Astrocyte of the cerebellum (primary cell): ENCODE results near the gene OSBPL9.
"Not testable (repeated sequence)": the region's sequence is repeated elsewhere in the genome, so short reads cannot be mapped to it uniquely, and the experiment has no call there.

Experiments used
- DNase-seq: peaks from one replicate; pipeline ENCODE4 v3.0.0-alpha.2; 2011; ENCODE audit warnings: low read depth
- H3K4me3 ChIP-seq: 2 replicates; pipeline ENCODE4 v1.5.1; 2011; ENCODE audit warnings: mild to moderate bottlenecking, low read depth, low read length, moderate library complexity
- in situ Hi-C: cut with HindIII; loops from 2 replicates; pipeline ENCODE4 v1.10.0; 2017; ENCODE audit warnings: low sequenced_read_pairs
- TF ChIP-seq, protein P1 (sequence below): IDR thresholded peaks from 2 replicates; pipeline ENCODE4 v1.5.1; 2012; ENCODE audit warnings: low read length, low read depth, moderate library complexity, mild to moderate bottlenecking; ENCODE audit errors: missing control alignments

OSBPL9 gene

DNA sequence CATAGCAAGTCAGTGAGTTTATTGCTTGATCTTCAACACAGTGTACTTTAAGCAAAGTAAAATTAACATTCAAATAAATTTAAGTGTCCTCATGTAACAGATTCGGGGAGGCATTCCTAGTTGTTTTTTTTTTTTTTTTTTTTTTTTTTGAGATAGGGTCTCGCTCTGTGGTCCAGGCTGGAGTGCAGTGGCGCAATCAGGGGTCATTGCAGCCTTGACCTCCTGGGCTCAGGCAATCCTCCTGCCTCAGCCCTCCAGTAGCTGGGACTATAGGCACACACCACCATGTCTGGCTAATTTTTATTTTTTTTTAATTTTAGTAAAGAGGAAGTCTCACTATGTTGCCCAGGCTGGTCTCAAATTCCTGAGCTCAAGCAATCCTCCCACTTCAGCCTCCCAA is 22.8 kb downstream of the OSBPL9 start:
- in situ Hi-C loops = no loop called here
- no peak overlapping the region for H3K4me3 ChIP-seq
- TF ChIP-seq, protein P1, sequence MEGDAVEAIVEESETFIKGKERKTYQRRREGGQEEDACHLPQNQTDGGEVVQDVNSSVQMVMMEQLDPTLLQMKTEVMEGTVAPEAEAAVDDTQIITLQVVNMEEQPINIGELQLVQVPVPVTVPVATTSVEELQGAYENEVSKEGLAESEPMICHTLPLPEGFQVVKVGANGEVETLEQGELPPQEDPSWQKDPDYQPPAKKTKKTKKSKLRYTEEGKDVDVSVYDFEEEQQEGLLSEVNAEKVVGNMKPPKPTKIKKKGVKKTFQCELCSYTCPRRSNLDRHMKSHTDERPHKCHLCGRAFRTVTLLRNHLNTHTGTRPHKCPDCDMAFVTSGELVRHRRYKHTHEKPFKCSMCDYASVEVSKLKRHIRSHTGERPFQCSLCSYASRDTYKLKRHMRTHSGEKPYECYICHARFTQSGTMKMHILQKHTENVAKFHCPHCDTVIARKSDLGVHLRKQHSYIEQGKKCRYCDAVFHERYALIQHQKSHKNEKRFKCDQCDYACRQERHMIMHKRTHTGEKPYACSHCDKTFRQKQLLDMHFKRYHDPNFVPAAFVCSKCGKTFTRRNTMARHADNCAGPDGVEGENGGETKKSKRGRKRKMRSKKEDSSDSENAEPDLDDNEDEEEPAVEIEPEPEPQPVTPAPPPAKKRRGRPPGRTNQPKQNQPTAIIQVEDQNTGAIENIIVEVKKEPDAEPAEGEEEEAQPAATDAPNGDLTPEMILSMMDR = no peak
- no peak for DNase-seq

DNA sequence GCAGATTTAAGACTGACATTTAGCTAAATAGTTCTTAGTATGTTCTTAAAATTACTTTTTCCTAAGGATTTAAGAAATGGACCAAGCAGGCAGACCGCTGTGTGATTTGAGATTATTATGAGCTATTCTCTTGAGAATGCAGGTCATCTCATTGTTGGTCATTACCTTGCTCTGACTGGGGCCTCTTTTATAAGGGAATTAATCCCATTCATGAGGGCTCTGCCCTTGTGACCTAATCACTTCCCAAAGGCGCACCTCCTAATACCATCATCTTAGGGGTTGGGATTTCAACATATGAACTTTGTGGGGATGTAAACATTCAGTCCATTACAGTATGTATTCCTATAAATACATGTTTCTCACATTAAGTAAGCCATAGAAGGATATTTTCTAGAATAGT is 24.2 kb downstream of the OSBPL9 start:
- H3K4me3 ChIP-seq = no peak overlapping the region
- in situ Hi-C loops = no loop called here
- TF ChIP-seq, protein P1 = no peak
- no peak for DNase-seq

DNA sequence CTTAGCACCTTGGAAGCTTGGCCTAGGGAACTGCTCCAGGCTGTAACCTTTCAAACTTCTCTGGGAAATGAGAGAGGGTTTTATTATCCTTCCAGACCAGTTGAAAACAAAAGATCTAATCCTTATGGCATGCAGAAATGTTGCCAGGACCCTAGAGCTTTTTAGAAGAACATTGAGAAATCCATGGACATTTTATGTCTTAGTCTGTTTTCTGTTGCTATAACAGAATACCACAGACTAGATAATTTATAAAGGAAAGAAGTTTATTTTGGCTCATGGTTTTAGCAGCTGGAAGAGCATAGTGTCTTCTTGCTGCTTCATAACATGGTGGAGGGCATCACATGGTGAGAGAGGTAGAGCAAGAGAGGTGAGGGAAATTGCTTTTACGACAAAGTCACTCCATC is 25.8 kb downstream of the OSBPL9 start:
- TF ChIP-seq, protein P1 = no peak
- in situ Hi-C loops = no loop called here

DNA sequence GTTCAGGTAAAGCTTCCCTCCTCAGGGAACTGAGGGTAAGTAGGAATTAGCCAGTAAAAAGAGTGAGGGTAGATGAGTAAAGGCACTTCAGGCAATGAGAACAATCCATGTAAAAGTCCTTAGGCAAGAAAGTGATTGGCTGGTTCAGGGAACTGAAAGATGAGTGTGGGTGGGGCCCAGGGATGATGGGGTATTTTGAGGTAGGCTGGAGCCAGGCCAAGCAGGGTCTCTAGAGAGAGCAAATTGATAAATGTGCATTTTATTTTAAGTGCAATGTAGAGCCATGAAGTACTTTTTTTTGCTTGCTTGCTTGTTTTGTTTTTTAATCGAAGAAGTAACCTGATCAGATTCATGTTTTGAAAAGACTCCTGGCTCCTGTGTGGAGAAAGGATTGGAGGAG is 26.5 kb downstream of the OSBPL9 start:
- in situ Hi-C loops = no loop called here
- TF ChIP-seq, protein P1 = no peak
- no peak overlapping the region for H3K4me3 ChIP-seq
- DNase-seq = no peak

More for the DNA sequence above, 25.8 kb downstream of the OSBPL9 start:
- no peak overlapping the region for H3K4me3 ChIP-seq
- peak; percentile 91 for DNase-seq

DNA sequence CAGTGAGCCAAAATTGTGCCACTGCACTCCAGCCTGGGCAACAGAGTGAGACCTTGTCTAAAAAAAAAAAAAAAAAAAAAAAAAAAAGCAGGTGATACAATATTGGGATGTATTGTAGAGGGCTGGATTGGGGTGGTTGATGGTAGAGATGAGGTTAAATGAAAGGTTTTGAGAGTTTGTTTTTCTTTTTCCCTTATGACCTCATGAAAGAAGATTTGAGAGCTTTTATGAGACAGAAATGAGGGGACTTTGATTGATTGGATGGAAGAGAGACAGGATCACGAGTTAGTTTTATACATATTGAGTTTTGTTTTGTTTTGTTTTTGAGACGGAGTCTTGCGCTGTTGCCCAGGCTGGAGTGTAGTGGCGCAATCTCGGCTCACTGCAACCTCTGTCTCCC is 27.1 kb downstream of the OSBPL9 start:
- TF ChIP-seq, protein P1 = no peak
- no peak overlapping the region for H3K4me3 ChIP-seq
- no peak for DNase-seq
- in situ Hi-C loops = no loop called here

DNA sequence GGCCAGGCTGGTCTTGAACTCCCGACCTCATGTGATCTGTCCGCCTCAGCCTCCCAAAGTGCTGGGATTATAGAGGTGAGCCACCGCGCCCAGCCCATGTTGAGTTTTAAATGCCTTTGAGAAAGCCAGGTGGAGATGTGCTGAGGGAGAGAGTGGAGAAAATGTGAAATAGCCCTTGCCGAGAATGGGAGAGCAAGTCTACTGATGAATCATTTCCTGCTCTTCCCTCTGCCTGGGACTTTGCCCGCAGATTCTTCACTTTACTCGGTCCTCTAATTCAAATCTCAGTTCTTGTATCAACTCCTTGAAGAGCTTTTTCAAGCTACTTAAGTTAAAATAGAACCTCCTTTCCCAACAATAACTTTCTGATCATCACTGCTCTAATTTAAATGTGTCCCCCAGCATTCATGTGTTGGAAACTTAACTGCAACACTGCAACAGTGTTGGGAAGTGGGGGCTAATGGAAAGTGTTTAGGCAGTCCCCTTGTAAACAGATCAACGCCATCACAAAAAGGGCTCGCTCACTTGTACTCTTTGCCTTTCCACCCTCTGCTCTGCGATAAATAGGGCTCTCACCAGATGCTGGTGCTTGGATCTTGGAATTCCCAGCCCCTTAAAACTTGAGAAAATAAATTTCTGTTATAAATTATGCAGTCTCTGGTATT is 27.8 kb downstream of the OSBPL9 start:
- H3K4me3 ChIP-seq = no peak overlapping the region
- in situ Hi-C loops = no loop called here
- TF ChIP-seq, protein P1 = no peak
- peak; percentile 65 for DNase-seq

DNA sequence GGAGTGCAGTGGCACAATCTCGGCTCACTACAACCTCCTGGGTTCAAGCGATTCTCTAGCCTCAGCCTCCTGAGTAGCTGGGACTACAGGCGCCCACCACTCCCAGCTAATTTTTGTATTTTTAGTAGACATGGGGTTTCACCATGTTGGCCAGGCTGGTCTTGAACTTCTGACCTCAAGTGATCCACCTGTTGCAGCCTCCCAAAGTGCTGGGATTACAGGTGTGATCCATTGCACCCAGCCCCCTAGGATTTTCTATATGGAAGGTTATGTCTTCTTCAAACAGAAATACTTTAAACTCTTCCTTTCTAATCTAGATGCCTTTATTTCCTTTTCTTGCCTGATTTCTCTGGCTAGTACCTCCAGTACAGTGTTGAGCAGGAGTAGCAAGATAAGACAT is 29.7 kb downstream of the OSBPL9 start:
- DNase-seq, in situ Hi-C loops, H3K4me3 ChIP-seq: not testable (repeated sequence)
